OCI-LY3 (cell line): ENCODE results near the gene USF3.

Experiments
- EZH2phosphoT487 ChIP-seq: fragments of 200-600 bp; shearing (Covaris generic); IDR thresholded peaks from 2 replicates; pipeline ENCODE4 v1.6.1; 2018; ENCODE audit warnings: antibody characterized with exemption, mixed run types, low read depth
- TF ChIP-seq, protein P1 (sequence below): fragments of 200-600, 300-600 bp; sonication (generic); IDR thresholded peaks from 2 replicates; pipeline ENCODE4 v1.5.1; 2014; ENCODE audit warnings: antibody characterized with exemption, low read length, low read depth

DNA sequence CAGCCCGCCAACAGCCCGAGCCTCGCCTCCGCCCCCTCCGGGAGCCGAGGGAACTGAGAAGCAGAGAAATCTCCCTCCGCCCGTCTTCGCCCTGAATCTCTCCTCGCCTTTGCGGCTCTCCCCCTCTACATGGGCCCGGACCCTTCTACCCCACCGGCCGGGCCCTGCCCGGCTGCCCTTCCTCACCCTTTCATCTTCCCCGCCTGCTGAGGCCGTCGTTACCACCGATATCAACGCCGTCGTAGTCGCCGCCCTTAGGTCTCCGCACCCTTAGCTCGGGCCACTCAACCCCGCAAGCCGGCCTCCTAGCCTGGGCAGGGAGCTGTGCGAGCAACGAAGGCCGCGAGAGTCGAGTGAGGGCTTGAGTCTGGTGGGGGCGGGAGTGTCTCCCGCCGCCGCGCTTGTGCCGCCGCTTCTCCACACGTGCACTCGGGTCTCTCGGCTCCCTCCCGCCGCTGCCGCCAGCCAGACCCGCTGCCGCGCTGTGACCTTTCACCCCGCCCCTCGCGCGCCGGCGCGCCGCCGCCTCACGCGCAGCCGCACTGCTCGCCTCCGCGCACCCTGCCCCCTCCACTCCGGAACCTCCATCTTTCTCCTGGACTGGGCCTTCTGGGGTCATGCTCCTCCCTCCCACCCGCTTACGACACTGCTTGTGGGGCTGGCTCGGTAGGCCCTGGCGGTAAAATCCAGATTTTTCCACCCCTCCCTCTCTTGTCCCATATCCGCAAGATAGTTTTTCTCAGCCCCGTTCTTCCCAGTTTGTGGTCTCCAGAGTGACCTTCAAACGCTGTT is 49.5 kb upstream of the USF3 start, which contains the start of gene NAA50:
- TF ChIP-seq, protein P1, sequence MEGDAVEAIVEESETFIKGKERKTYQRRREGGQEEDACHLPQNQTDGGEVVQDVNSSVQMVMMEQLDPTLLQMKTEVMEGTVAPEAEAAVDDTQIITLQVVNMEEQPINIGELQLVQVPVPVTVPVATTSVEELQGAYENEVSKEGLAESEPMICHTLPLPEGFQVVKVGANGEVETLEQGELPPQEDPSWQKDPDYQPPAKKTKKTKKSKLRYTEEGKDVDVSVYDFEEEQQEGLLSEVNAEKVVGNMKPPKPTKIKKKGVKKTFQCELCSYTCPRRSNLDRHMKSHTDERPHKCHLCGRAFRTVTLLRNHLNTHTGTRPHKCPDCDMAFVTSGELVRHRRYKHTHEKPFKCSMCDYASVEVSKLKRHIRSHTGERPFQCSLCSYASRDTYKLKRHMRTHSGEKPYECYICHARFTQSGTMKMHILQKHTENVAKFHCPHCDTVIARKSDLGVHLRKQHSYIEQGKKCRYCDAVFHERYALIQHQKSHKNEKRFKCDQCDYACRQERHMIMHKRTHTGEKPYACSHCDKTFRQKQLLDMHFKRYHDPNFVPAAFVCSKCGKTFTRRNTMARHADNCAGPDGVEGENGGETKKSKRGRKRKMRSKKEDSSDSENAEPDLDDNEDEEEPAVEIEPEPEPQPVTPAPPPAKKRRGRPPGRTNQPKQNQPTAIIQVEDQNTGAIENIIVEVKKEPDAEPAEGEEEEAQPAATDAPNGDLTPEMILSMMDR = no peak
- TF ChIP-seq EZH2phosphoT487 = no peak
